CD14-positive monocyte (primary cell): Measurements from ENCODE around the gene CSNK1E. TPM values are rescaled to one million over a fixed set of nuclear protein-coding genes. Genes with fewer than 3 reads are reported as not detected.
A peak's percentile ranks its signal among the peaks of the same experiment; 100 is the strongest.

Experiments
- DNase-seq, 3 donors: peaks; one replicate each; pipeline ENCODE4 v3.0.0-alpha.2; 2011 to 2022
- H2AFZ ChIP-seq: 2 replicates; pipeline ENCODE4 v1.6.0; 2012; ENCODE audit warnings: mild to moderate bottlenecking, low read depth, low read length, inconsistent platforms; ENCODE audit not compliant: insufficient read depth, poor library complexity, severe bottlenecking
- H3K27ac ChIP-seq, 2 donors: 1 replicate in 1 of 2; 2 replicates in 1 of 2; pipeline ENCODE4 v1.5.1; 2012 to 2013; ENCODE audit warnings: low read length in 2 of 2, control low read depth in 1 of 2, inconsistent platforms in 1 of 2, low read depth in 1 of 2, mild to moderate bottlenecking in 1 of 2
- H3K27me3 ChIP-seq, 2 donors: one replicate each; pipeline versions ENCODE4 v1.6.0 to v1.6.1; 2011 to 2013; ENCODE audit warnings: low read length in 2 of 2; ENCODE audit not compliant: control insufficient read depth in 2 of 2, insufficient read depth in 2 of 2
- H3K36me3 ChIP-seq, 2 donors: replicated peaks in 1 of 2; 1 replicate in 1 of 2; 2 replicates in 1 of 2; pipeline versions ENCODE4 v1.5.1 to v1.6.1; 2012 to 2013; ENCODE audit warnings: low read length in 2 of 2, control low read depth in 1 of 2, inconsistent platforms in 1 of 2, mild to moderate bottlenecking in 1 of 2; ENCODE audit not compliant: insufficient read depth in 2 of 2, control insufficient read depth in 1 of 2
- H3K4me1 ChIP-seq, 2 donors: 1 replicate in 1 of 2; 2 replicates in 1 of 2; pipeline versions ENCODE4 v1.5.1 to v1.6.1; 2012 to 2013; ENCODE audit warnings: low read length in 2 of 2, control low read depth in 1 of 2, inconsistent platforms in 1 of 2, mild to moderate bottlenecking in 1 of 2, moderate library complexity in 1 of 2; ENCODE audit not compliant: insufficient read depth in 2 of 2, control insufficient read depth in 1 of 2
- H3K4me2 ChIP-seq: replicated peaks from 2 replicates; pipeline ENCODE3; 2012; ENCODE audit warnings: low read length, moderate library complexity, mild to moderate bottlenecking; ENCODE audit not compliant: poor library complexity, severe bottlenecking; ENCODE audit errors: extremely low read depth
- H3K4me3 ChIP-seq, 3 experiments: fragments of 200-600 bp in 1 of 3; sonication (generic) in 1 of 3; replicated peaks in 1 of 3; 1 replicate in 2 of 3; 2 replicates in 1 of 3; pipeline ENCODE4 v1.5.1; 2011 to 2013; ENCODE audit warnings: low read length in 3 of 3, mild to moderate bottlenecking in 3 of 3, control low read depth in 2 of 3, low read depth in 2 of 3, inconsistent platforms in 1 of 3, moderate library complexity in 1 of 3
- H3K79me2 ChIP-seq: 2 replicates; pipeline ENCODE4 v1.6.0; 2012; ENCODE audit warnings: mild to moderate bottlenecking, control low read depth, inconsistent platforms, low read length, moderate library complexity; ENCODE audit not compliant: insufficient read depth
- H3K9ac ChIP-seq: 2 replicates; pipeline ENCODE4 v1.6.0; 2017; ENCODE audit warnings: low read length, mild to moderate bottlenecking; ENCODE audit not compliant: insufficient read depth, poor library complexity, severe bottlenecking
- H3K9me3 ChIP-seq, 2 donors: replicated peaks in 1 of 2; 1 replicate in 1 of 2; 2 replicates in 1 of 2; pipeline versions ENCODE4 v1.5.1 to v1.6.1; 2012 to 2013; ENCODE audit warnings: low read length in 2 of 2, control low read depth in 1 of 2; ENCODE audit not compliant: control insufficient read depth in 1 of 2, insufficient read depth in 1 of 2
- H4K20me1 ChIP-seq: 2 replicates; pipeline ENCODE4 v1.6.0; 2012; ENCODE audit warnings: mild to moderate bottlenecking, low read length, control low read depth, moderate library complexity; ENCODE audit not compliant: insufficient read depth
- H3K27ac Mint-ChIP-seq, 7 donors: one replicate each; pipeline ENCODE4 v1.8.0; 2020; ENCODE audit warnings: mild to moderate bottlenecking in 7 of 7, mixed read lengths in 7 of 7, moderate library complexity in 6 of 7, inconsistent platforms in 2 of 7
- H3K27me3 Mint-ChIP-seq, 3 donors: one replicate each; pipeline ENCODE4 v1.8.0; 2021 to 2022; ENCODE audit warnings: low read depth in 3 of 3, mild to moderate bottlenecking in 3 of 3, mixed read lengths in 3 of 3, moderate library complexity in 3 of 3, inconsistent platforms in 1 of 3
- H3K36me3 Mint-ChIP-seq, 2 donors: one replicate each; pipeline ENCODE4 v1.8.0; 2020; ENCODE audit warnings: mixed read lengths in 2 of 2, inconsistent platforms in 1 of 2, mild to moderate bottlenecking in 1 of 2
- H3K4me1 Mint-ChIP-seq: one replicate; pipeline ENCODE4 v1.8.0; 2020; ENCODE audit warnings: mild to moderate bottlenecking, mixed read lengths
- H3K4me3 Mint-ChIP-seq, 2 donors: one replicate each; pipeline ENCODE4 v1.8.0; 2020; ENCODE audit warnings: mild to moderate bottlenecking in 2 of 2, mixed read lengths in 2 of 2, moderate library complexity in 1 of 2
- H3K9me3 Mint-ChIP-seq, 7 donors: one replicate each; pipeline ENCODE4 v1.8.0; 2020 to 2022; ENCODE audit warnings: mixed read lengths in 7 of 7, mild to moderate bottlenecking in 6 of 7, moderate library complexity in 6 of 7, inconsistent platforms in 2 of 7
- WGBS: methylation state at CpG from one replicate; pipeline ENCODE4 v1.1.5; 2013; ENCODE audit warnings: missing lambda C conversion rate; ENCODE audit not compliant: insufficient coverage; 5-methylcytosine and 5-hydroxymethylcytosine counted together
- intact Hi-C, 2 donors: fragments of 100-400 bp; cut with micrococcal nuclease; formaldehyde crosslinking; loops; one replicate each; pipeline versions ENCODE4 v1.15.0 to v1.15.1; 2023
- polyA plus RNA-seq, 3 donors: library from polyadenylated mRNA; depleted of rRNA in 1 of 3; unstranded in 2 of 3; stranded (reverse) in 1 of 3; fragments of 300-500 nt in 2 of 3; fragments of >200 nt in 1 of 3; fragmentation: Illumina TruSeq in 2 of 3; gene quantifications; 1 replicate in 2 of 3; 2 replicates in 1 of 3; pipeline ENCODE4 v1.2.3, GENCODE V29; 2012 to 2021
- TF ChIP-seq, protein P1 (sequence below): fragments of 200-600 bp; IDR thresholded peaks from one replicate; pipeline ENCODE4 v1.8.0; 2022; ENCODE audit warnings: antibody characterized with exemption, mild to moderate bottlenecking

Gene CSNK1E
- polyA plus RNA-seq, 3 donors: 1.9 to 44.7 (median 3.1) TPM

DNA sequence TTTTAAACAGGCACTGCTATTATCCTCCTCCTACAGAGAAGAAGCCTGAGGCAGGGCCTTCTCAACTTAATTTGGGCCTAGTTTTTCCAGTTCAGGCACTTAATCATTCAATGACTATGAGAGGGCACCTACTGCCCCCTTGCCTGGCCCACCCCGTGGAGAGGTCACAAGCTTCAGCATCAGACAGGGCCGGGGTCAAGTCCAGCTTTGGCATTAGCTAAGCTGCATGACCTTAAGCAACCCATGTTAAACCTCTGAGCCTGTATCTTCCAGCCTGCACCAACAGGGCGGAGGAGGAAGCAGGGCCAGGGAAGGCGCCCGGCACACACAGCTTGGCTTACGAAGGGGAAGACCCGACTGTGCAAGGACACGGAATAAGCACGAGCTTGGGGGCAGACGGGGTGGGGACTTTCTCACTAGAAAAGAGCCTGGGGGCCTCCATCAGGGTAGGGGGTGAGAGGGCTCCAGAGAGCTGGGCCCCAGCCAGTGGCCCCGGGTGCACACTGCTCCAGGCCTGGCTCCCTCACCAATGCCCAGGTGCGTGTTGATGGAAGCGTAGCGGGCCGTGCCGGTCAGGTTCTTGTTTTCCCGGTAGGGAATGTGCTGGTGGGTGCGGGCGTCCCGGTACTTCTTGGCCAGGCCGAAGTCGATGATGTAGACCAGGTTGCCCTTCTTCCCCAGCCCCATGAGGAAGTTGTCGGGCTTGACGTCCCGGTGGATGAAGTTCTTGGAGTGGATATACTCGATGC is 16.9 kb downstream of the CSNK1E start:
- Histone ChIP-seq H3K79me2 (peaks cover 9% of the 10 kb centered on the region), H4K20me1 (peaks cover 8% of the 10 kb centered on the region), H3K4me3 (no peak overlapping the region), H3K4me1 (peaks cover 0 to under 1% of the 10 kb centered on the region in 2 donors), H3K27ac (no peak overlapping the region), H3K36me3 (peaks cover 70 to 83% of the 10 kb centered on the region in 2 donors), H2AFZ (no peak overlapping the region), H3K9me3 (no peaks in the 10 kb centered on the region), H3K27me3 (no peaks in the 10 kb centered on the region), H3K9ac (no peak overlapping the region), H3K4me2 (no peak overlapping the region)
- no peaks in the 10 kb centered on the region for H3K9me3 Mint-ChIP-seq
- TF ChIP-seq, protein P1, sequence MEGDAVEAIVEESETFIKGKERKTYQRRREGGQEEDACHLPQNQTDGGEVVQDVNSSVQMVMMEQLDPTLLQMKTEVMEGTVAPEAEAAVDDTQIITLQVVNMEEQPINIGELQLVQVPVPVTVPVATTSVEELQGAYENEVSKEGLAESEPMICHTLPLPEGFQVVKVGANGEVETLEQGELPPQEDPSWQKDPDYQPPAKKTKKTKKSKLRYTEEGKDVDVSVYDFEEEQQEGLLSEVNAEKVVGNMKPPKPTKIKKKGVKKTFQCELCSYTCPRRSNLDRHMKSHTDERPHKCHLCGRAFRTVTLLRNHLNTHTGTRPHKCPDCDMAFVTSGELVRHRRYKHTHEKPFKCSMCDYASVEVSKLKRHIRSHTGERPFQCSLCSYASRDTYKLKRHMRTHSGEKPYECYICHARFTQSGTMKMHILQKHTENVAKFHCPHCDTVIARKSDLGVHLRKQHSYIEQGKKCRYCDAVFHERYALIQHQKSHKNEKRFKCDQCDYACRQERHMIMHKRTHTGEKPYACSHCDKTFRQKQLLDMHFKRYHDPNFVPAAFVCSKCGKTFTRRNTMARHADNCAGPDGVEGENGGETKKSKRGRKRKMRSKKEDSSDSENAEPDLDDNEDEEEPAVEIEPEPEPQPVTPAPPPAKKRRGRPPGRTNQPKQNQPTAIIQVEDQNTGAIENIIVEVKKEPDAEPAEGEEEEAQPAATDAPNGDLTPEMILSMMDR: no peak
- peaks cover 55 to 82% of the 10 kb centered on the region in 2 donors for H3K36me3 Mint-ChIP-seq
- no peak for DNase-seq
- H3K27me3 Mint-ChIP-seq: peaks cover 0 to 3% (median 0%) of the 10 kb centered on the region in 3 donors
- peak overlapping the region in 1 of 7 donors; percentile 53 for H3K27ac Mint-ChIP-seq
- WGBS: 98% methylated on average over 20 of the region's 26 CpGs
- peaks cover 9% of the 10 kb centered on the region for H3K4me1 Mint-ChIP-seq
- no peak overlapping the region for H3K4me3 Mint-ChIP-seq
- intact Hi-C loops: no loop called here

DNA sequence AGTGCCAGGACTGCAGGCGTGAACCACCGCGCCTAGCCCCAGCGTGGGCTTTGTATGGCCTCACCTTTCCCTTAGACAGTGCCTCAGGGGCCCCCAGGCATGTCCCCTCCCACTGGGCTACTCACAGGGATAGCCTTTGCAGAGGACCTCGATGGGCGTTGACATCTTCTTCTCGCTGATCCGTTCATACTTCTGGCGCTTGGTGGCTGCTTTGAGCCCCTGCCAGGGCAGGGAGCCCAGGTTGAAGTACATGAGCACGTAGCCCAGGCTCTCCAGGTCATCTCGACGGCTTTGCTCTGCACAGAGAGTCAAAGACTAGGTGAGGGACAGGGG is 17.5 kb downstream of the CSNK1E start:
- no peak for DNase-seq
- Mint-ChIP-seq H3K4me1 (peaks cover 8% of the 10 kb centered on the region), H3K27ac (peak overlapping the region in 3 of 7 donors; percentile 15 to 80 (median 64)), H3K36me3 (peaks cover 57 to 84% of the 10 kb centered on the region in 2 donors), H3K9me3 (no peaks in the 10 kb centered on the region), H3K27me3 (peaks cover 0 to 3% (median 0%) of the 10 kb centered on the region in 3 donors), H3K4me3 (no peak overlapping the region)
- Histone ChIP-seq H3K27ac (no peak overlapping the region), H4K20me1 (peaks cover 8% of the 10 kb centered on the region), H2AFZ (no peak overlapping the region), H3K4me1 (no peaks in the 10 kb centered on the region), H3K9ac (no peak overlapping the region), H3K36me3 (peaks cover 70 to 88% of the 10 kb centered on the region in 2 donors), H3K9me3 (no peaks in the 10 kb centered on the region), H3K79me2 (peaks cover 9% of the 10 kb centered on the region), H3K4me3 (no peak overlapping the region), H3K27me3 (no peaks in the 10 kb centered on the region), H3K4me2 (no peak overlapping the region)
- WGBS: 98% methylated on average over 12 of the region's 12 CpGs
- TF ChIP-seq, protein P1: no peak
- intact Hi-C loops: loop anchor here (5.0 kb wide), 1 partner anchor 53 kb away; no protein-coding TSS in a partner anchor
